H1 (cell line): Measurements from ENCODE around the gene TMEM221. TPM values are rescaled to one million over a fixed set of nuclear protein-coding genes. Genes with fewer than 3 reads are reported as not detected.
A peak's percentile ranks its signal among the peaks of the same experiment; 100 is the strongest.

Experiments
- ASH2L ChIP-seq: fragments of 200-600, 300-600 bp; sonication (generic); IDR thresholded peaks from one replicate; pipeline ENCODE4 v1.7.1; 2017; ENCODE audit warnings: low read length
- KDM4A ChIP-seq: IDR thresholded peaks from one replicate; pipeline ENCODE4 v1.7.1; 2012; ENCODE audit warnings: low read depth, mild to moderate bottlenecking, moderate library complexity, low read length, inconsistent platforms; ENCODE audit not compliant: severe bottlenecking
- RNF2 ChIP-seq: fragments of 200-900, 300-1000 bp; sonication (generic); IDR thresholded peaks from 2 replicates; pipeline ENCODE4 v1.7.1; 2016; ENCODE audit warnings: borderline replicate concordance, low read depth, mild to moderate bottlenecking, antibody characterized with exemption, low read length; ENCODE audit not compliant: poor library complexity, severe bottlenecking; ENCODE audit errors: missing control alignments
- SAP30 ChIP-seq: fragments of 300-600 bp; sonication (generic); IDR thresholded peaks from 2 replicates; pipeline ENCODE4 v1.7.1; 2012; ENCODE audit warnings: low read length, moderate library complexity, mild to moderate bottlenecking, inconsistent platforms; ENCODE audit not compliant: insufficient read depth, insufficient replicate concordance
- SIN3A ChIP-seq, 2 experiments: IDR thresholded peaks in 1 of 2; conservative IDR thresholded peaks in 1 of 2; 2 replicates each; pipeline ENCODE4 v1.6.1; 2011 to 2012; ENCODE audit warnings: low read length in 2 of 2, improper control_type of control experiment in 1 of 2, low read depth in 1 of 2, mild to moderate bottlenecking in 1 of 2
- SUZ12 ChIP-seq: fragments of 200-600 bp; sonication (generic); IDR thresholded peaks from 2 replicates; pipeline ENCODE4 v1.6.1; 2012; ENCODE audit warnings: mild to moderate bottlenecking, inconsistent platforms, low read length, moderate library complexity, mixed read lengths
- polyA plus RNA-seq, 7 experiments: library from polyadenylated mRNA; depleted of rRNA in 3 of 7; stranded (reverse) in 5 of 7; unstranded in 2 of 7; fragments of >200 nt in 5 of 7; fragments of 200-250 nt in 2 of 7; gene quantifications; 1 replicate in 5 of 7; 2 replicates in 1 of 7; 4 replicates in 1 of 7; pipeline versions ENCODE4 v1.2.1 to v1.2.3, GENCODE V29; 2011 to 2013; ENCODE audit warnings: missing spikeins in 2 of 7, mixed read lengths in 2 of 7
- total RNA-seq: library from RNA; stranded (reverse); fragmentation: NEBNext Ultra II Directional; extraction: Animal tissue kit (Norgen Biotek cat#: 25700); gene quantifications from 2 replicates; pipeline ENCODE4 v1.2.1, GENCODE V29; 2021
- TF ChIP-seq, protein P1 (sequence below): IDR thresholded peaks from 2 replicates; pipeline ENCODE4 v1.6.1; 2012; ENCODE audit warnings: inconsistent platforms
- TF ChIP-seq, protein P2 (sequence below): IDR thresholded peaks from 2 replicates; pipeline ENCODE4 v1.6.1; 2012; ENCODE audit warnings: inconsistent platforms
- TF ChIP-seq, protein P3 (sequence below): IDR thresholded peaks from 2 replicates; pipeline ENCODE4 v1.6.1; 2012; ENCODE audit warnings: low read length, inconsistent platforms

Gene TMEM221
- total and polyA plus RNA-seq, 2 of the 8 experiments (the other 6 are each of a cell fraction or from before 2014, with no cell fraction given), result 1.4 to 2.0 TPM

DNA sequence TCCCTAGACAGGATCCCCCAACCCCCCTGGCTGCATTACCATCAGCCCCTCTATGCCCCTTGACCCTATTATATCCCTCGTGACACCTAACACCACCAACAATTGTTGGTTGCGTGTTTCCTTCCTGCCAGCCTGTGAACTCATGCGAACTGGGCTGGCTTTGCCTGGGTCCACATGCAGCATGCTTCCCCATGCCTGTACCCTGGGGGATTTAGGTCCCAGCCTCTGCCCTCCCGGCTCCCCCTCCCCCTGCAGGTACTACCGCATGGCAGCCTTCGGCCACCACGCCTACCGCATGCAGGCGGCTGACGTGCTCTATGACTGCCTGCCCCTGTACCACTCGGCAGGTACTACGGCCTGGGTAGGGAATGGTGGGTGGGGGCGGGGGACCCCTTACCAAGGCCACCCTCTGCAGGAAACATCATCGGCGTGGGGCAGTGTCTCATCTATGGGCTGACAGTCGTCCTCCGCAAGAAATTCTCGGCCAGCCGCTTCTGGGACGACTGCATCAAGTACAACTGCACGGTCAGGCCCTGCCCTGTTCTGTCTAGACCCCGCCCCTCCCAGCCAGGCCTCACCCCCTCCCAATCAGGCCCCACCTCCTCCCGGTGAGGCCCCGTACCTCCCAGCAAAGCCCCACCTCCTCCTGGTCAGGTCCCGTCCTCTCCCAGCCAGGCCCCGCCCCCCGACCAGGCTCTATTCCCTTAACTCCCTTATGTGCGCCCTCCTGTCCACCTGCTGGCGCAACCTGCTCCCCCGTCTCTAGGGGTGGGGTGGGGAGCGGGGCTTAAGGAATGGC is 40.3 kb upstream of the TMEM221 start (continued):
- TF ChIP-seq SAP30 (peak; percentile 89), ASH2L (peak; percentile 20), RNF2 (no peak), KDM4A (peak; percentile 70), SUZ12 (no peak), SIN3A (conservative IDR thresholded peaks at IDR 0.05 in 1 of 2, IDR thresholded peaks at IDR 0.05 in 1 of 2; ENCODE audit: low read depth in 1 of 2, low read length in 2 of 2) (peak in 1 of 2 experiments; percentile 85; a peak in 2 of 4 replicates)
- TF ChIP-seq, protein P1, sequence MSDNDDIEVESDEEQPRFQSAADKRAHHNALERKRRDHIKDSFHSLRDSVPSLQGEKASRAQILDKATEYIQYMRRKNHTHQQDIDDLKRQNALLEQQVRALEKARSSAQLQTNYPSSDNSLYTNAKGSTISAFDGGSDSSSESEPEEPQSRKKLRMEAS, result peak; percentile 98
- TF ChIP-seq, protein P2, sequence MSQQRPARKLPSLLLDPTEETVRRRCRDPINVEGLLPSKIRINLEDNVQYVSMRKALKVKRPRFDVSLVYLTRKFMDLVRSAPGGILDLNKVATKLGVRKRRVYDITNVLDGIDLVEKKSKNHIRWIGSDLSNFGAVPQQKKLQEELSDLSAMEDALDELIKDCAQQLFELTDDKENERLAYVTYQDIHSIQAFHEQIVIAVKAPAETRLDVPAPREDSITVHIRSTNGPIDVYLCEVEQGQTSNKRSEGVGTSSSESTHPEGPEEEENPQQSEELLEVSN, result peak; percentile 73
- TF ChIP-seq, protein P3, sequence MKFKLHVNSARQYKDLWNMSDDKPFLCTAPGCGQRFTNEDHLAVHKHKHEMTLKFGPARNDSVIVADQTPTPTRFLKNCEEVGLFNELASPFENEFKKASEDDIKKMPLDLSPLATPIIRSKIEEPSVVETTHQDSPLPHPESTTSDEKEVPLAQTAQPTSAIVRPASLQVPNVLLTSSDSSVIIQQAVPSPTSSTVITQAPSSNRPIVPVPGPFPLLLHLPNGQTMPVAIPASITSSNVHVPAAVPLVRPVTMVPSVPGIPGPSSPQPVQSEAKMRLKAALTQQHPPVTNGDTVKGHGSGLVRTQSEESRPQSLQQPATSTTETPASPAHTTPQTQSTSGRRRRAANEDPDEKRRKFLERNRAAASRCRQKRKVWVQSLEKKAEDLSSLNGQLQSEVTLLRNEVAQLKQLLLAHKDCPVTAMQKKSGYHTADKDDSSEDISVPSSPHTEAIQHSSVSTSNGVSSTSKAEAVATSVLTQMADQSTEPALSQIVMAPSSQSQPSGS, result no peak; the same call in 1 of the 2 replicates
